NCI-H345 treated with DMSO at 0.1 percent for 48 hours (cell line): Measurements from ENCODE around the gene IST1.
A peak's percentile ranks its signal among the peaks of the same experiment; 100 is the strongest.

Experiments
- DNase-seq: peaks from one replicate; lab custom pipeline; 2025; ENCODE audit not compliant: unreplicated experiment; lab: John Stamatoyannopoulos, UW

The IST1 gene

DNA sequence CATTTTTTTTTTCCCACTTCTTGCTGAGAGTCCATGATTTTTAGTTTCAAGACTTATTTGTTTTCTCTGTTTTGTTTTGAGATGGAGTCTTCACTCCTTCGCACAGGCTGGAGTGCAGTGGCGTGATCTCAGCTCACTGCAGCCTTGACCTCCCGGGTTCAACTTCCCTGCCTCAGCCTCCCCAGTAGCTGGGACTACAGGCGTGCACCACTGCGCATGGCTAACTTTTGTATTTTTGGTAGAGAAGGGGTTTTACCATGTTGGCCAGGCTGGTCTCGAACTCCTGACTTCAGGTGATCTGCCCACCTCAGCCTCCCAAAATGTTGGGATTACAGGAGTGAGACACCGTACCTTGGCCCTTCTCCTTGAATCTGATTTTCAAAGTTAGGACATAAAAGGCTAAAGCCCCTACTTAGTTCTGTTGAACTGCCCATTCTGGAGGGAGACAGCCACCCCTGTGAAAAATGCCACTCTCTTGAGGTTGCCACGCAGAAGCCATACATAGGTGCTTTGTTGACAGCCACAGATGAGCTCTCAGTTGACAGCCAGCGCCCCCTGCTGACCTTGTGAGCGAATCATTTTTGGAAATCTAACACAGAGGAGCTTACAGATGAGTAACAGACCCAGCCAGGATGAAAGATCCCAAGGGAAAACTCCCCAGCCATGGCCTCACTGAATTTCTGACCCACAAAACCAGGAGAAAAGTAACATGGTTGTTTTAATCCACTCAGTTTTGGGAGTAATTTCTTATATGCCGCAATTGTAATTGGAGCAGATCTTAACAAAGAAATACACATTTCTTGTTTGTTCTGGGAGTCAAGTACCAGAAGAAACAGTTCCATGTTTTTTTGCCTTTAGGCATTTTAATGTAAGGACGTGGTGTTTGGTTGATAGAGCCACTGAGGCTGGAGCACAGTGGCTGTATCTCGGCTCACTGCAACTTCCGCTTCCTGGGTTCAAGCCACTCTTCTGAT lies 66.0 kb downstream of the IST1 start:
- peak; percentile 45 for DNase-seq

DNA sequence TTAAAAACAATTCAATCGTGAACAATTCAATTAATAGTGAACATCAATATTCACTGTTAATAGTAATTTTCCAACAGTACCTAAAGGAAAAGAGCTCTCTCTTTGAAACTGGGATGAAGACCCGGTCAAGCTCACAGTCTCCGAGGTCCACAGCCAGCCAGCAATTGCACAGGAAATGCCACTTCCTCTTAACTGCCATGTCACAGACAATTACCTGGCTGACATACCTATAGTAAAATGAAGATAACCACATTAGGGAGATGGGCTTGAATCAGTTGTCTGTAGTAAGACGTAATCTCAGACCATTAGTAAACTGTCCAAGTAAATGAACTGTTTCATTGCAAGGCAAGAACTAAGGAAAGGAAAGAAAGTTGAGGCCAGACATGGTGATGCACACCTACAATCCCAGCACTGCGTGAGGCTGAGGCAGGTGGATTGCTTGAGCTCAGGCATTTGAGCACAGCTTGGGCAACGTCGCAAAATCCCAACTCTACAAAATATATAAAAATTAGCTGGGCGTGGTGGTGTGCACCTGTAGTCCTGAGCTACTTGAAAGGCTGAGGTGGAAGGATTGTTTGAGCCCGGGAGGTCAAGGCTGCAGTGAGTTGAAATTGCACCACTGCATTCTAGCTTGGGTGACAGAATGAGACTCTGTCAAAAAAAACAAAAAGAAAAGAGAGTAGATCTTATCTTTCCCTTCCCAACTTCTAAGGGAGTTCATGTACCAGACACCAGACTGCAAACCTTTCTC lies 68.0 kb downstream of the IST1 start:
- no peak for DNase-seq

GRCh38 chr16:71965223-71965622 lies 69.9 kb downstream of the IST1 start:
- DNase-seq = no peak

DNA sequence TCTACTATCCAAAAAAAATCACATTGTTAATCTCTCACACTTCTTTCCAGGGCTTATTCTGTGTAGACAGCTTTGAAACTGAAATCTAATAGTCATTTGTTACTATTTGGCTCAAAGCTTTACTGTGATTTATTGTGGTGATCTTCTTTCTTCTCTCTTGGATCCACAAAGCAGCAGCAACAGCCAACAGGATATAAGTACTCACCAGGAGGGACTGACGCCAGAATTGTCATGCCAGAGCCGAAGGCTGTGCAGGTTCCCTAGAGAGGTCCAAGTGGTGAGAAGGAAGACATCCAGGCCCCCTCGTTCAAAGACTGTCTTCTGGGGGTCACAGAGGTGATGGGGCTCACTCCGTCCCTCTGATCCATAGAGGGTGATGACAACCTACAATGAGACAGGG lies 71.6 kb downstream of the IST1 start:
- no peak for DNase-seq

GRCh38 chr16:71969353-71969752 lies 74.0 kb downstream of the IST1 start:
- DNase-seq = no peak

DNA sequence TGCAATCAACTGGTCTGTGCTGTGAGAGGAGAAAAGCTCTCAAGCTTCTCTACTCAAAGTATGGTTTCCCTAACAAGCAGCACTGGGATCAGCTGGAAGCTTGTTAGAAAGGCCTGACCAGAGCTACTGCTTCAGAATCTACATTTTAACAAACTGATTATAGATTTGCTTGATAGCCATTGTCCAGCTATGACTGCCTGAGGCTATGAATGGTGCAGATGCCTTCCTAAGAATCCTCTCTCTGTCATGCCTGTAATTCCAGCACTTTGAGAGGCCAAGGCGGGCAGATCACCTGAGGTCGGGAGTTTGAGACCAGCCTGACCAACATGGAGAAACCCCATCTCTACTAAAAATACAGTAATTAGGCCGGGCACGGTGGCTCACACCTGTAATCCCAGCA lies 76.2 kb downstream of the IST1 start:
- DNase-seq = no peak

DNA sequence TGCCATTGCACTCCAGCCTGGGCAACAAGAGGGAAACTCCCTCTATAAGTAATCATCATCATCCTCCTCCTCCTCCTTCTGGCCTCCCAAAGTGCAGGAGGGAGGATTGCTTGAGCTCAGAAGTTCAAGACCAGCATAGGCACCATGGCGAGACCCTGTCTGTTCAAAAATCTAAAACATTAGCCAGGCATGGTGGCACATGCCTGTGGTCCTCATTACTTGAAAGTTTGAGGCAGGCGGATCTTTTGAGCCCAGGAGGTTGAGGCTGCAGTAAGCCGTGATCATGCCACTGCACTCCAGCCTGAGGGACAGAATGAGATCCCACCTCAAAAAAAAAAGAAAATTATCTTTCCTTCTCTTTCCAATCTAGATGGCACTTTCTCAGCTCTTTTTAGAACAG lies 77.0 kb downstream of the IST1 start:
- DNase-seq = no peak

GRCh38 chr16:71973001-71973400 lies 77.7 kb downstream of the IST1 start:
- DNase-seq = no peak

- DNase-seq = no peak
These were observed 78.9 kb downstream of the IST1 start for GRCh38 chr16:71974068-71974818.
